Keratinocyte (primary cell): ENCODE results near the gene USP47. TPM values are rescaled to one million over a fixed set of nuclear protein-coding genes. Genes with fewer than 3 reads are reported as not detected.
A peak's percentile ranks its signal among the peaks of the same experiment; 100 is the strongest.

Experiments
- DNase-seq: peaks from one replicate; pipeline ENCODE4 v3.0.0-alpha.2; 2011; ENCODE audit warnings: low read depth, missing footprints, low spot score
- FAIRE-seq: peaks from 2 replicates; lab custom pipeline; 2011; peaks lifted over from hg19 to GRCh38; lab: Jason Lieb, UNC
- H2AFZ ChIP-seq: 2 replicates; pipeline ENCODE4 v1.6.0; 2012; ENCODE audit warnings: low read length, control low read depth, inconsistent platforms; ENCODE audit not compliant: control insufficient read depth
- H3K27ac ChIP-seq: 2 replicates; pipeline ENCODE4 v1.5.1; 2011; ENCODE audit warnings: low read length; ENCODE audit not compliant: control insufficient read depth, insufficient read depth
- H3K27me3 ChIP-seq: 3 replicates; pipeline ENCODE4 v1.6.0; 2011; ENCODE audit warnings: low read length; ENCODE audit not compliant: control insufficient read depth, insufficient read depth; ENCODE audit errors: extremely low read depth
- H3K36me3 ChIP-seq, 2 experiments: 2 replicates in 1 of 2; 3 replicates in 1 of 2; pipeline ENCODE4 v1.5.1; 2011; ENCODE audit warnings: low read length in 2 of 2, mild to moderate bottlenecking in 1 of 2; ENCODE audit not compliant: control insufficient read depth in 2 of 2, insufficient read depth in 2 of 2; ENCODE audit errors: extremely low read depth in 1 of 2
- H3K4me1 ChIP-seq: 3 replicates; pipeline ENCODE4 v1.5.1; 2011; ENCODE audit warnings: low read length; ENCODE audit not compliant: control insufficient read depth, insufficient read depth; ENCODE audit errors: extremely low read depth
- H3K4me2 ChIP-seq: 3 replicates; pipeline ENCODE4 v1.6.0; 2011; ENCODE audit warnings: low read depth, low read length; ENCODE audit not compliant: control insufficient read depth, insufficient read depth; ENCODE audit errors: extremely low read depth
- H3K4me3 ChIP-seq, 3 experiments: fragments of 200-600 bp in 1 of 3; sonication (generic) in 1 of 3; 2 replicates in 2 of 3; 3 replicates in 1 of 3; pipeline ENCODE4 v1.5.1; 2011 to 2016; ENCODE audit warnings: low read length in 3 of 3, mild to moderate bottlenecking in 3 of 3, control low read depth in 2 of 3, inconsistent platforms in 1 of 3, low read depth in 1 of 3, mixed read lengths in 1 of 3, mixed run types in 1 of 3, moderate library complexity in 1 of 3; ENCODE audit not compliant: control insufficient read depth in 2 of 3, insufficient read depth in 2 of 3; ENCODE audit errors: extremely low read depth in 1 of 3
- H3K79me2 ChIP-seq: 2 replicates; pipeline ENCODE4 v1.6.0; 2012; ENCODE audit warnings: low read length; ENCODE audit not compliant: control insufficient read depth, insufficient read depth
- H3K9ac ChIP-seq: 3 replicates; pipeline ENCODE4 v1.6.0; 2011; ENCODE audit warnings: low read length; ENCODE audit not compliant: control insufficient read depth, insufficient read depth; ENCODE audit errors: extremely low read depth
- H3K9me1 ChIP-seq: 3 replicates; pipeline ENCODE4 v1.6.0; 2011; ENCODE audit warnings: low read length; ENCODE audit not compliant: control insufficient read depth, insufficient read depth; ENCODE audit errors: extremely low read depth
- H3K9me3 ChIP-seq: 2 replicates; pipeline ENCODE4 v1.5.1; 2012; ENCODE audit warnings: low read depth, low read length; ENCODE audit not compliant: control insufficient read depth
- H4K20me1 ChIP-seq: 3 replicates; pipeline ENCODE4 v1.6.0; 2011; ENCODE audit warnings: low read length; ENCODE audit not compliant: control insufficient read depth, insufficient read depth; ENCODE audit errors: extremely low read depth
- EZH2 ChIP-seq: IDR thresholded peaks from one replicate; pipeline ENCODE4 v1.6.1; 2012; ENCODE audit warnings: inconsistent platforms, mild to moderate bottlenecking, low read length, moderate library complexity
- dilution Hi-C: fragments of 300-500 bp; cut with MboI; formaldehyde crosslinking; loops from one replicate; pipeline ENCODE4 v1.7.0; 2020; ENCODE audit warnings: low sequenced_read_pairs; ENCODE audit not compliant: extremely low pct_ligation_motif_present
- polyA plus RNA-seq, 5 experiments: library from polyadenylated mRNA; depleted of rRNA in 3 of 5; stranded (reverse) in 3 of 5; stranded (forward) in 1 of 5; unstranded in 1 of 5; fragments of >200 nt; gene quantifications; 1 replicate in 1 of 5; 2 replicates in 3 of 5; 3 replicates in 1 of 5; pipeline versions ENCODE4 v1.2.1 to v1.2.3, GENCODE V29; 2011 to 2012; ENCODE audit warnings: missing spikeins in 2 of 5, low read depth in 1 of 5, low replicate concordance in 1 of 5
- TF ChIP-seq, protein P1 (sequence below), 3 experiments: IDR thresholded peaks in 1 of 3; conservative IDR thresholded peaks in 1 of 3; optimal IDR thresholded peaks in 1 of 3; 2 replicates in 2 of 3; 3 replicates in 1 of 3; pipeline versions ENCODE3 to v1.5.1; 2011; ENCODE audit warnings: low read length in 3 of 3, mild to moderate bottlenecking in 3 of 3, moderate library complexity in 2 of 3, control low read depth in 1 of 3, inconsistent platforms in 1 of 3; ENCODE audit not compliant: insufficient read depth in 2 of 3; ENCODE audit errors: extremely low read depth in 1 of 3

USP47 gene
- polyA plus RNA-seq, 1 donor (not counting 4 experiments of a cell fraction or from before 2014, with no cell fraction given): 22.4 TPM

DNA sequence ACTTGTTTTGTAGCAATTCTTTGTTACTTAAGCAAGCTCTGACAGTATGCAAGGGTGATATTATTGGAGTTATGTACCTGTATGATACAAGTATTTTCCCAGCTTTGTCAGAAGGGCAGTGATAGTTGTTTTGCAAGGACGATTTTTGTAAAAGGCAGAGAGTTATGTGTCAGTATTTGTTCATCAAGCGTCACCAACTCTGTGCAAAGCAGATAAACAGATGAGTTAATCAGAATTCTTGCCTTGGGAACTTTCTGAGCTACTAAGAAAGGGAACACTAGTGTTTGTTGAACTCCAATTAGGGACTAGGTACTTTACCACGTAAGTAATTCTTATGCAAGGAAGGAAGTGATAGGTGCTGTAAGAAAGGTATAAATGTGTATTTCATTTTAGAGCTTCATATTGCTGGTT, 1.4 kb downstream of the USP47 start:
- peaks cover 27% of the 10 kb centered on the region for H3K4me1 ChIP-seq
- H3K4me3 ChIP-seq: peak overlapping the region; percentile 89 to 92 (median 89)
- no peaks in the 10 kb centered on the region for H3K36me3 ChIP-seq
- peaks cover 63% of the 10 kb centered on the region for H3K79me2 ChIP-seq
- no peak for TF ChIP-seq EZH2
- TF ChIP-seq, protein P1, sequence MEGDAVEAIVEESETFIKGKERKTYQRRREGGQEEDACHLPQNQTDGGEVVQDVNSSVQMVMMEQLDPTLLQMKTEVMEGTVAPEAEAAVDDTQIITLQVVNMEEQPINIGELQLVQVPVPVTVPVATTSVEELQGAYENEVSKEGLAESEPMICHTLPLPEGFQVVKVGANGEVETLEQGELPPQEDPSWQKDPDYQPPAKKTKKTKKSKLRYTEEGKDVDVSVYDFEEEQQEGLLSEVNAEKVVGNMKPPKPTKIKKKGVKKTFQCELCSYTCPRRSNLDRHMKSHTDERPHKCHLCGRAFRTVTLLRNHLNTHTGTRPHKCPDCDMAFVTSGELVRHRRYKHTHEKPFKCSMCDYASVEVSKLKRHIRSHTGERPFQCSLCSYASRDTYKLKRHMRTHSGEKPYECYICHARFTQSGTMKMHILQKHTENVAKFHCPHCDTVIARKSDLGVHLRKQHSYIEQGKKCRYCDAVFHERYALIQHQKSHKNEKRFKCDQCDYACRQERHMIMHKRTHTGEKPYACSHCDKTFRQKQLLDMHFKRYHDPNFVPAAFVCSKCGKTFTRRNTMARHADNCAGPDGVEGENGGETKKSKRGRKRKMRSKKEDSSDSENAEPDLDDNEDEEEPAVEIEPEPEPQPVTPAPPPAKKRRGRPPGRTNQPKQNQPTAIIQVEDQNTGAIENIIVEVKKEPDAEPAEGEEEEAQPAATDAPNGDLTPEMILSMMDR (optimal IDR thresholded peaks at IDR 0.05 in 1 of 3, IDR thresholded peaks at IDR 0.05 in 1 of 3, conservative IDR thresholded peaks at IDR 0.05 in 1 of 3; ENCODE audit: extremely low read depth in 1 of 3, insufficient read depth in 2 of 3, low read length in 3 of 3): no peak
- no peaks in the 10 kb centered on the region for H3K27me3 ChIP-seq
- dilution Hi-C loops: no loop called here
- H4K20me1 ChIP-seq: peaks cover 9% of the 10 kb centered on the region
- peak overlapping the region; percentile 96 for H3K9ac ChIP-seq
- FAIRE-seq (peak; percentile 44), DNase-seq (no peak)
- peak overlapping the region; percentile 95 for H3K27ac ChIP-seq
- no peaks in the 10 kb centered on the region for H3K9me1 ChIP-seq
- no peaks in the 10 kb centered on the region for H3K9me3 ChIP-seq
- peak overlapping the region; percentile 87 for H3K4me2 ChIP-seq
- H2AFZ ChIP-seq: no peak overlapping the region

- FAIRE-seq: no peak
- Histone ChIP-seq H3K27ac (peak overlapping the region; percentile 95), H3K9ac (peak overlapping the region; percentile 96), H3K79me2 (peaks cover 67% of the 10 kb centered on the region), H3K36me3 (no peaks in the 10 kb centered on the region), H3K4me2 (peak overlapping the region; percentile 87), H3K27me3 (no peaks in the 10 kb centered on the region), H3K4me3 (peak overlapping the region; percentile 89 to 92 (median 89)), H4K20me1 (peaks cover 9% of the 10 kb centered on the region), H3K4me1 (peaks cover 27% of the 10 kb centered on the region), H3K9me3 (no peaks in the 10 kb centered on the region), H2AFZ (no peak overlapping the region), H3K9me1 (no peaks in the 10 kb centered on the region)
- TF ChIP-seq, protein P1 (optimal IDR thresholded peaks at IDR 0.05 in 1 of 3, IDR thresholded peaks at IDR 0.05 in 1 of 3, conservative IDR thresholded peaks at IDR 0.05 in 1 of 3; ENCODE audit: extremely low read depth in 1 of 3, insufficient read depth in 2 of 3, low read length in 3 of 3): no peak
- no peak for TF ChIP-seq EZH2
- dilution Hi-C loops: no loop called here
- DNase-seq: no peak
Observed at GRCh38 chr11:11843642-11844041, 1.9 kb downstream of the USP47 start.
